ENCODE data around the gene ITGA8. TPM values are rescaled to one million over a fixed set of nuclear protein-coding genes. Genes with fewer than 3 reads are reported as not detected.

ITGA8 gene
- total and polyA plus RNA-seq, 2 of the 13 experiments (the other 11 are each of a cell fraction or from before 2014, with no cell fraction given): not detected

DNA sequence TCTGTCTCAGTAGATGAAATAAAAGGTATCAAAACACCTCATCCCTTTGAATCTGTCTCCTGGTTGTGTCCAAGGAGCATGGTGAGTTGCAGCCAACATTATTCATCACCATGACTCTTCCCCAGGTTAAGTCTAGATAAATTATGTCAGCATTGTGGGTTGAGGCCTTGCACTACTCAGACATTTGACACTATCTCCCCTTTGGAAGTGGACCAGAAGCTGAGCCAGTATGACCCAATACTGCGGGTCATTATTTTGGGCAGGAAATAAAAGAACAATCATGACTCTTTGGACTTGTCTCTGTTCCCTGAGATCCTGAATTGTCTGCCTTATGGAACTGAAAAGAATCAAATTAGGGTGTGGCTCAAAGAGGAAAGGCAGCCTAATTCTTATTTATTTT, 180.5 kb downstream of the ITGA8 start:
- BruUV-seq (replicated peaks): no TSS peak
- Histone ChIP-seq H3K9ac (ENCODE audit: insufficient read depth, low read depth, low read length) (no peak overlapping the region), H3K4me1 (ENCODE audit: insufficient read depth, low read length) (no peaks in the 10 kb centered on the region), H3K4me3 (replicated peaks in 1 of 3; ENCODE audit: insufficient read depth in 1 of 3, low read depth in 2 of 3, low read length in 3 of 3) (no peak overlapping the region), H3K27me3 (ENCODE audit: control insufficient read depth in 1 of 2, insufficient read depth in 2 of 2, low read length in 2 of 2) (peaks cover 0 to 23% of the 10 kb centered on the region in 2 experiments; a peak in 2 of 5 replicates), H4K20me1 (ENCODE audit: insufficient read depth, low read length) (no peaks in the 10 kb centered on the region), H3K4me2 (ENCODE audit: low read depth, low read length) (no peak overlapping the region), H3K79me2 (ENCODE audit: insufficient read depth, low read length) (no peaks in the 10 kb centered on the region), H3K27ac (ENCODE audit: extremely low read length, insufficient read depth, low read length) (no peak overlapping the region), H3K36me3 (replicated peaks in 1 of 2; ENCODE audit: control insufficient read depth in 1 of 2, insufficient read depth in 2 of 2, low read length in 2 of 2) (no peaks in the 10 kb centered on the region), H3K9me3 (ENCODE audit: low read length) (no peaks in the 10 kb centered on the region), H2AFZ (ENCODE audit: low read length) (no peak overlapping the region)
- ChIA-PET POLR2A (no interaction called here), CTCF (ENCODE audit: low intra/inter-chr PET ratio, low total read pairs) (no interaction called here)
- FAIRE-seq (no peak), DNase-seq (ENCODE audit: low spot score) (no peak), ATAC-seq (no peak)
- in situ Hi-C loops (cut with HindIII; ENCODE audit: extremely low pct_ligation_motif_present, low pct_unique_long_range_greater_than_20kb) (no loop called here), intact Hi-C loops (cut with micrococcal nuclease; ENCODE audit: unreplicated experiment) (no loop called here)
- whole genome bisulfite sequencing (ENCODE audit: low lambda C conversion rate): 7% methylated on average over 1 of the region's 1 CpG
- TF ChIP-seq ERF (CRISPR knock-in tag; IDR thresholded peaks at IDR 0.05) (no peak), ONECUT2 (CRISPR knock-in tag; IDR thresholded peaks at IDR 0.05) (no peak), PAF1 (CRISPR knock-in tag; IDR thresholded peaks at IDR 0.05) (no peak), HBP1 (CRISPR knock-in tag; IDR thresholded peaks at IDR 0.05; ENCODE audit: low read depth) (no peak), ATF7 (IDR thresholded peaks at IDR 0.05) (no peak), ATF7 (CRISPR knock-in tag; IDR thresholded peaks at IDR 0.05) (no peak), HOXA5 (CRISPR knock-in tag; IDR thresholded peaks at IDR 0.05) (no peak), ZNF432 (CRISPR knock-in tag; IDR thresholded peaks at IDR 0.05; ENCODE audit: borderline replicate concordance) (no peak), ASH2L (IDR thresholded peaks at IDR 0.05; ENCODE audit: insufficient read length, low read depth, low read length) (no peak), ZNF883 (CRISPR knock-in tag; IDR thresholded peaks at IDR 0.05; ENCODE audit: not compliant biosample characterization) (no peak), ZNF451 (CRISPR knock-in tag; IDR thresholded peaks at IDR 0.05) (no peak), ZNF496 (CRISPR knock-in tag; IDR thresholded peaks at IDR 0.05; ENCODE audit: insufficient replicate concordance) (no peak), ZNF704 (CRISPR knock-in tag; IDR thresholded peaks at IDR 0.05; ENCODE audit: borderline replicate concordance) (no peak), NR2F1 (CRISPR knock-in tag; IDR thresholded peaks at IDR 0.05) (no peak)
- TF ChIP-seq, protein P1, sequence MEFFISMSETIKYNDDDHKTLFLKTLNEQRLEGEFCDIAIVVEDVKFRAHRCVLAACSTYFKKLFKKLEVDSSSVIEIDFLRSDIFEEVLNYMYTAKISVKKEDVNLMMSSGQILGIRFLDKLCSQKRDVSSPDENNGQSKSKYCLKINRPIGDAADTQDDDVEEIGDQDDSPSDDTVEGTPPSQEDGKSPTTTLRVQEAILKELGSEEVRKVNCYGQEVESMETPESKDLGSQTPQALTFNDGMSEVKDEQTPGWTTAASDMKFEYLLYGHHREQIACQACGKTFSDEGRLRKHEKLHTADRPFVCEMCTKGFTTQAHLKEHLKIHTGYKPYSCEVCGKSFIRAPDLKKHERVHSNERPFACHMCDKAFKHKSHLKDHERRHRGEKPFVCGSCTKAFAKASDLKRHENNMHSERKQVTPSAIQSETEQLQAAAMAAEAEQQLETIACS (CRISPR knock-in tag; IDR thresholded peaks at IDR 0.05): no peak
- TF ChIP-seq, protein P2, sequence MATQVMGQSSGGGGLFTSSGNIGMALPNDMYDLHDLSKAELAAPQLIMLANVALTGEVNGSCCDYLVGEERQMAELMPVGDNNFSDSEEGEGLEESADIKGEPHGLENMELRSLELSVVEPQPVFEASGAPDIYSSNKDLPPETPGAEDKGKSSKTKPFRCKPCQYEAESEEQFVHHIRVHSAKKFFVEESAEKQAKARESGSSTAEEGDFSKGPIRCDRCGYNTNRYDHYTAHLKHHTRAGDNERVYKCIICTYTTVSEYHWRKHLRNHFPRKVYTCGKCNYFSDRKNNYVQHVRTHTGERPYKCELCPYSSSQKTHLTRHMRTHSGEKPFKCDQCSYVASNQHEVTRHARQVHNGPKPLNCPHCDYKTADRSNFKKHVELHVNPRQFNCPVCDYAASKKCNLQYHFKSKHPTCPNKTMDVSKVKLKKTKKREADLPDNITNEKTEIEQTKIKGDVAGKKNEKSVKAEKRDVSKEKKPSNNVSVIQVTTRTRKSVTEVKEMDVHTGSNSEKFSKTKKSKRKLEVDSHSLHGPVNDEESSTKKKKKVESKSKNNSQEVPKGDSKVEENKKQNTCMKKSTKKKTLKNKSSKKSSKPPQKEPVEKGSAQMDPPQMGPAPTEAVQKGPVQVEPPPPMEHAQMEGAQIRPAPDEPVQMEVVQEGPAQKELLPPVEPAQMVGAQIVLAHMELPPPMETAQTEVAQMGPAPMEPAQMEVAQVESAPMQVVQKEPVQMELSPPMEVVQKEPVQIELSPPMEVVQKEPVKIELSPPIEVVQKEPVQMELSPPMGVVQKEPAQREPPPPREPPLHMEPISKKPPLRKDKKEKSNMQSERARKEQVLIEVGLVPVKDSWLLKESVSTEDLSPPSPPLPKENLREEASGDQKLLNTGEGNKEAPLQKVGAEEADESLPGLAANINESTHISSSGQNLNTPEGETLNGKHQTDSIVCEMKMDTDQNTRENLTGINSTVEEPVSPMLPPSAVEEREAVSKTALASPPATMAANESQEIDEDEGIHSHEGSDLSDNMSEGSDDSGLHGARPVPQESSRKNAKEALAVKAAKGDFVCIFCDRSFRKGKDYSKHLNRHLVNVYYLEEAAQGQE (IDR thresholded peaks at IDR 0.05; ENCODE audit: borderline replicate concordance in 1 of 2, low read depth in 1 of 2, low read length in 2 of 2): no peak

All from HepG2 (cell line).